OCI-LY3 (cell line): ENCODE results near the gene SBNO2.

Experiments used
- EZH2phosphoT487 ChIP-seq: fragments of 200-600 bp; shearing (Covaris generic); IDR thresholded peaks from 2 replicates; pipeline ENCODE4 v1.6.1; 2018; ENCODE audit warnings: antibody characterized with exemption, mixed run types, low read depth
- TF ChIP-seq, protein P1 (sequence below): fragments of 200-600, 300-600 bp; sonication (generic); IDR thresholded peaks from 2 replicates; pipeline ENCODE4 v1.5.1; 2014; ENCODE audit warnings: antibody characterized with exemption, low read length, low read depth

DNA sequence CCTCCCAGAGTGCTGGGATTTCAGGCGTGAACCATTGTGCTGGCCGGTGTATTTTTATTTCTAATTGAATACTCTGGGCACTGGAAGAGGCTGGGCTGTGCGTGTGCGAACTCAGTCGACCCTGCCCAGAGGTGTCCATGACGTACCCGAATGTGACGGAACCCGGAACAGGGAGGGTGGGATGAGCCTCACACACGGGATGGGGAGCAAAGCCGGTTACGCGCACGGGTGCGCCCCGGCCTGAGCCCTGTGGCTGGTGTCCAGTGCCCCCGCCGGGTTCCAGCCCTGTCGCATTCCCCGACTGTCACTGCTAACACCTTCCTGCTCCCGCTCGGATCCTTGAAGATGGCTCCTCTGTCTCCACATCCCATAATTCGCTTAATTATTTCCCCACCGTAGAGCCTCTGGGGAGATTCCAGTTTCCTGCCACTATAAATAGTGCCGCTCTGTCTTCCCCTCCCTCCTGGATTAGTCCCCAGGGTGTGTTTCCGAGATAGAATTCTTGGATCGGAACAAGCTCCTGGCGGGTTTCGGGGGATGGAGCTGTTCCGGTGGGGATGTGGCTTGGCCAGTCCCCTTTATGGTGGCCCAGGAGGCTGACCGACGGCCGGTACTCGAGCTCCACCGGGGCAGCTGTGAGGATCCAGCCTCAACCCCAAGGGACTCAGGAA lies 22.0 kb downstream of the SBNO2 start:
- TF ChIP-seq EZH2phosphoT487, result no peak
- TF ChIP-seq, protein P1, sequence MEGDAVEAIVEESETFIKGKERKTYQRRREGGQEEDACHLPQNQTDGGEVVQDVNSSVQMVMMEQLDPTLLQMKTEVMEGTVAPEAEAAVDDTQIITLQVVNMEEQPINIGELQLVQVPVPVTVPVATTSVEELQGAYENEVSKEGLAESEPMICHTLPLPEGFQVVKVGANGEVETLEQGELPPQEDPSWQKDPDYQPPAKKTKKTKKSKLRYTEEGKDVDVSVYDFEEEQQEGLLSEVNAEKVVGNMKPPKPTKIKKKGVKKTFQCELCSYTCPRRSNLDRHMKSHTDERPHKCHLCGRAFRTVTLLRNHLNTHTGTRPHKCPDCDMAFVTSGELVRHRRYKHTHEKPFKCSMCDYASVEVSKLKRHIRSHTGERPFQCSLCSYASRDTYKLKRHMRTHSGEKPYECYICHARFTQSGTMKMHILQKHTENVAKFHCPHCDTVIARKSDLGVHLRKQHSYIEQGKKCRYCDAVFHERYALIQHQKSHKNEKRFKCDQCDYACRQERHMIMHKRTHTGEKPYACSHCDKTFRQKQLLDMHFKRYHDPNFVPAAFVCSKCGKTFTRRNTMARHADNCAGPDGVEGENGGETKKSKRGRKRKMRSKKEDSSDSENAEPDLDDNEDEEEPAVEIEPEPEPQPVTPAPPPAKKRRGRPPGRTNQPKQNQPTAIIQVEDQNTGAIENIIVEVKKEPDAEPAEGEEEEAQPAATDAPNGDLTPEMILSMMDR, result no peak
